Measurements from ENCODE around the gene MRPL16. TPM values are rescaled to one million over a fixed set of nuclear protein-coding genes. Genes with fewer than 3 reads are reported as not detected.
"Not testable (repeated sequence)": the region's sequence is repeated elsewhere in the genome, so short reads cannot be mapped to it uniquely, and the experiment has no call there.

MRPL16 gene
- total and polyA plus RNA-seq, 12 donors: 69.9 to 108 (median 89.2) TPM

DNA sequence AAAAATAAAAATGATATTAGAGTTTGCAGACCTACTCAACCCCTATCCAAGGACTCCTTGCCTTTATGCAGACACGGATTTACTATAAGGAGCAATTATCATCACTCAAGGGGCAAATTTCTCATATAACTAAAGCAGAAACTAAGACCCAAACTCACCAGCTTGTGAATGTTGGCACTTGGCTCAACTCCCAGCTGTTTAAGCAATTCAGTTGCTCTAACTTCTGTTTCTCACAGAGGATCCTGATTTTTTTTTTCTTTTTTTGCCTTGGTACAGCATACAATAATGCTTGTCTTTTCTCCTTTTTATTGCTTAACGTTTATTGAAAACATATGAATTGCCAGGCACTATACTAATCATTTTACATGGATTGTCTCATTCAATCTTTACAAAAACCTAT, 44.3 kb upstream of the MRPL16 start:
- intact Hi-C loops (cut with DNase I): no loop called here
- WGBS, 2 donors: 64 to 70% methylated on average over 2 of the region's 2 CpGs
- peaks cover 0 to 11% (median 0%) of the 10 kb centered on the region in 9 donors for H3K4me1 ChIP-seq
- H3K27ac ChIP-seq: no peak overlapping the region
- no peaks in the 10 kb centered on the region for H3K36me3 ChIP-seq
- no peak for DNase-seq
- no peak overlapping the region for H3K4me3 ChIP-seq
- ATAC-seq: no peak
- TF ChIP-seq, protein P1, sequence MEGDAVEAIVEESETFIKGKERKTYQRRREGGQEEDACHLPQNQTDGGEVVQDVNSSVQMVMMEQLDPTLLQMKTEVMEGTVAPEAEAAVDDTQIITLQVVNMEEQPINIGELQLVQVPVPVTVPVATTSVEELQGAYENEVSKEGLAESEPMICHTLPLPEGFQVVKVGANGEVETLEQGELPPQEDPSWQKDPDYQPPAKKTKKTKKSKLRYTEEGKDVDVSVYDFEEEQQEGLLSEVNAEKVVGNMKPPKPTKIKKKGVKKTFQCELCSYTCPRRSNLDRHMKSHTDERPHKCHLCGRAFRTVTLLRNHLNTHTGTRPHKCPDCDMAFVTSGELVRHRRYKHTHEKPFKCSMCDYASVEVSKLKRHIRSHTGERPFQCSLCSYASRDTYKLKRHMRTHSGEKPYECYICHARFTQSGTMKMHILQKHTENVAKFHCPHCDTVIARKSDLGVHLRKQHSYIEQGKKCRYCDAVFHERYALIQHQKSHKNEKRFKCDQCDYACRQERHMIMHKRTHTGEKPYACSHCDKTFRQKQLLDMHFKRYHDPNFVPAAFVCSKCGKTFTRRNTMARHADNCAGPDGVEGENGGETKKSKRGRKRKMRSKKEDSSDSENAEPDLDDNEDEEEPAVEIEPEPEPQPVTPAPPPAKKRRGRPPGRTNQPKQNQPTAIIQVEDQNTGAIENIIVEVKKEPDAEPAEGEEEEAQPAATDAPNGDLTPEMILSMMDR (IDR thresholded peaks at IDR 0.05): no peak
- peaks cover 0 to 4% (median 0%) of the 10 kb centered on the region in 11 donors for H3K9me3 ChIP-seq
- no peaks in the 10 kb centered on the region for H3K27me3 ChIP-seq

DNA sequence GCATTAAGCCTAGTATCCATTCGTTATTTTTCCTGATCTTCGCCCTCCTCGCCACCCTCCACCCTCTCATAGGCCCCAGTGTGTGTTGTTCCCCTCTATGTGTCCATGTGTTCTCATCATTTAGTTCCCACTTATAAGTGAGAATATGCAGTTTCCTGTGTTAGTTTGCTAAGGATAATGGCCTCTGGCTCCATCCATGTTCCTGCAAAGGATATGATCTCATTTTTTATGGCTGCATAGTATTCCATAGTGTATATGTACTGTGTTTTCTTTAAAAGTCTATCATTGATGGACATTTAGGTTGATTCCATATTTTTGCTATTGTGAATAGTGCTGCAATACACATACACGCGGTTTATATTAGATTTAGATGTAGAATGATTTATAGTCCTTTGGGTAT, 40.8 kb upstream of the MRPL16 start:
- H3K36me3 ChIP-seq; H3K4me3 ChIP-seq; intact Hi-C loops (cut with DNase I); DNase-seq; H3K4me1 ChIP-seq; H3K9me3 ChIP-seq; H3K27me3 ChIP-seq; H3K27ac ChIP-seq; ATAC-seq: not testable (repeated sequence)
- 91% methylated on average over 5 of the region's 5 CpGs for WGBS, 2 donors

GRCh38 chr11:59849551-59849950, 39.0 kb upstream of the MRPL16 start:
- 92 to 97% methylated on average over 2 of the region's 2 CpGs for WGBS, 2 donors
- H3K36me3 ChIP-seq; H3K4me1 ChIP-seq; H3K9me3 ChIP-seq; H3K4me3 ChIP-seq; H3K27ac ChIP-seq; ATAC-seq; intact Hi-C loops (cut with DNase I); DNase-seq; H3K27me3 ChIP-seq: not testable (repeated sequence)

DNA sequence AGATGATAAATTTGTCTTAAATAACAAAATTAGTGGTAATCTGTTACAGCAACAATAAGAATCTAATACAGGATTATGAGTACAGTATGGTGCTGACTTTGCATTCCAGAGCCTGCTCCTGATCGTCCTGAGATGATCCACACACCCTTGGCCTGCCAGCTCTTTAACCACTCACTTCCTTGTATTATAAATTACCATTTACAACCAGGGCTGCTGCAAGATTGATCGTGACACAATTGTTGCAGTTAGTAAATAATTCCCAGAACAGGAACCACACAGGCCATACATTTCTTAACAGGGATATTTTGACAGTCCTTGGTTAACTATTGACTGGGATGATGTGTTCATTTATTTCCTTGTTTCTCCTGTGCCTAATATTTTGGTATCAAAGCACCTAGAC, 38.6 kb upstream of the MRPL16 start:
- no peak overlapping the region for H3K27ac ChIP-seq
- no peaks in the 10 kb centered on the region for H3K36me3 ChIP-seq
- no peaks in the 10 kb centered on the region for H3K4me1 ChIP-seq
- intact Hi-C loops (cut with DNase I): no loop called here
- H3K9me3 ChIP-seq: peaks cover 0 to 4% (median 0%) of the 10 kb centered on the region in 11 donors
- H3K4me3 ChIP-seq: no peak overlapping the region
- 50 to 72% methylated on average over 2 of the region's 2 CpGs for WGBS, 2 donors
- DNase-seq (no peak), ATAC-seq (no peak)
- TF ChIP-seq, protein P1 (IDR thresholded peaks at IDR 0.05): no peak
- no peaks in the 10 kb centered on the region for H3K27me3 ChIP-seq

GRCh38 chr11:59848439-59848838, 37.9 kb upstream of the MRPL16 start:
- intact Hi-C loops (cut with DNase I); H3K36me3 ChIP-seq; H3K27ac ChIP-seq; H3K9me3 ChIP-seq; ATAC-seq; DNase-seq; H3K27me3 ChIP-seq; H3K4me3 ChIP-seq; H3K4me1 ChIP-seq: not testable (repeated sequence)
- WGBS, 2 donors: 83 to 85% methylated on average over 6 of the region's 6 CpGs

GRCh38 chr11:59847626-59848025, 37.0 kb upstream of the MRPL16 start:
- Histone ChIP-seq H3K27me3 (no peaks in the 10 kb centered on the region), H3K27ac (no peak overlapping the region), H3K9me3 (peaks cover 0 to 4% (median 0%) of the 10 kb centered on the region in 11 donors), H3K4me3 (no peak overlapping the region), H3K36me3 (no peaks in the 10 kb centered on the region), H3K4me1 (no peaks in the 10 kb centered on the region)
- TF ChIP-seq, protein P1 (IDR thresholded peaks at IDR 0.05): no peak
- DNase-seq (no peak), ATAC-seq (no peak)
- 79 to 87% methylated on average over 3 of the region's 3 CpGs for whole genome bisulfite sequencing, 2 donors
- intact Hi-C loops (cut with DNase I): no loop called here

Data from heart right ventricle (tissue), 16 donors.